SW 1271 (cell line): Measurements from ENCODE around the gene CADM2.
"Not testable (repeated sequence)": the region's sequence is repeated elsewhere in the genome, so short reads cannot be mapped to it uniquely, and the experiment has no call there.

ENCODE experiments used
- DNase-seq, 2 experiments: peaks; one replicate each; lab custom pipeline; 2025; lab: John Stamatoyannopoulos, UW

Gene CADM2

GRCh38 chr3:84958495-84959469, at the start of gene CADM2:
TSS of gene CADM2 (plus strand) at chr3:84958989.
- peak in 1 of 2 experiments; percentile 79 for DNase-seq

- not testable (repeated sequence) for DNase-seq
Measured at GRCh38 chr3:84918592-84918991, 40.2 kb upstream of the CADM2 start.

- DNase-seq, result no peak
Measured at GRCh38 chr3:84922682-84923081, 36.1 kb upstream of the CADM2 start.

- DNase-seq, result no peak
Measured at GRCh38 chr3:84925571-84925970, 33.2 kb upstream of the CADM2 start.

- no peak for DNase-seq
Measured at GRCh38 chr3:84943379-84943778, 15.4 kb upstream of the CADM2 start.

GRCh38 chr3:84946240-84946639, 12.5 kb upstream of the CADM2 start:
- DNase-seq, result no peak

- DNase-seq, result no peak
Measured at GRCh38 chr3:84959470-84960271, 882 bp downstream of the CADM2 start.

- DNase-seq, result no peak
Measured at GRCh38 chr3:84960581-84960980, 1.8 kb downstream of the CADM2 start.

GRCh38 chr3:84961011-84961410, 2.2 kb downstream of the CADM2 start:
- no peak for DNase-seq

GRCh38 chr3:84961521-84962255, 2.9 kb downstream of the CADM2 start:
- DNase-seq, result no peak

GRCh38 chr3:84962415-84962814, 3.6 kb downstream of the CADM2 start:
- no peak for DNase-seq

- DNase-seq, result no peak
Measured at GRCh38 chr3:84963137-84963536, 4.3 kb downstream of the CADM2 start.

GRCh38 chr3:84965141-84965540, 6.4 kb downstream of the CADM2 start:
- peak in 1 of 2 experiments; percentile 26 for DNase-seq

GRCh38 chr3:84967767-84968581, 9.2 kb downstream of the CADM2 start:
- DNase-seq, result no peak

GRCh38 chr3:84968701-84969235, 10.0 kb downstream of the CADM2 start:
- no peak for DNase-seq

GRCh38 chr3:84974347-84974746, 15.6 kb downstream of the CADM2 start:
- peak in 1 of 2 experiments; percentile 4 for DNase-seq

- no peak for DNase-seq
Measured at GRCh38 chr3:84977021-84977420, 18.2 kb downstream of the CADM2 start.

GRCh38 chr3:84978843-84979242, 20.1 kb downstream of the CADM2 start:
- no peak for DNase-seq

- DNase-seq, result no peak
Measured at GRCh38 chr3:84980011-84980410, 21.2 kb downstream of the CADM2 start.

GRCh38 chr3:84980456-84980855, 21.7 kb downstream of the CADM2 start:
- DNase-seq, result no peak

GRCh38 chr3:84983490-84983889, 24.7 kb downstream of the CADM2 start:
- DNase-seq, result no peak
